Measurements from ENCODE around the gene CDKN2A.

Gene CDKN2A

GRCh38 chr9:21996438-21996837 is 2.2 kb upstream of the CDKN2A start:
- 0 out of 2 replicates have a peak overlapping the region, but pooled peaks have one; percentile 64 for H2AFZ ChIP-seq (ENCODE audit: low read depth, low read length)
- no peaks in the 10 kb centered on the region for H3K9me3 ChIP-seq (ENCODE audit: insufficient read depth, low read length, severe bottlenecking)
- TF ChIP-seq EZH2 (IDR thresholded peaks at IDR 0.05; ENCODE audit: borderline replicate concordance, low read depth, low read length, severe bottlenecking) (no peak), CTCF (IDR thresholded peaks at IDR 0.05; ENCODE audit: borderline replicate concordance, extremely low read depth, low read length, poor library complexity, severe bottlenecking) (no peak)
- H3K27ac ChIP-seq (ENCODE audit: low read length), result peak overlapping the region; percentile 99
- peaks cover 97% of the 10 kb centered on the region for H3K79me2 ChIP-seq (ENCODE audit: insufficient read depth, low read length)
- ATAC-seq (ENCODE audit: insufficient read depth, low read depth), result peak; percentile 20; the same call in 2 of the 3 replicates
- peak overlapping the region; percentile 53 to 71; a peak in 3 of 4 replicates for H3K4me3 ChIP-seq (ENCODE audit: low read depth in 1 of 2, low read length in 2 of 2)
- H3K36me3 ChIP-seq (ENCODE audit: insufficient read depth, low read length), result peaks cover 30% of the 10 kb centered on the region
- peak overlapping the region; percentile 66 for H3K4me2 ChIP-seq (ENCODE audit: insufficient read depth, low read length)
- peak overlapping the region; percentile 97 for H3K9ac ChIP-seq (ENCODE audit: low read depth, low read length)
- peaks cover 57% of the 10 kb centered on the region for H3K4me1 ChIP-seq (ENCODE audit: insufficient read depth, low read length)
- peak; percentile 71 for DNase-seq
- peaks cover 16% of the 10 kb centered on the region; the same call in 1 of the 2 replicates for H4K20me1 ChIP-seq (ENCODE audit: insufficient read depth, low read length)
- no peaks in the 10 kb centered on the region for H3K27me3 ChIP-seq (ENCODE audit: insufficient read depth, low read length, poor library complexity)

GRCh38 chr9:21995666-21996398 is 1.6 kb upstream of the CDKN2A start:
- H3K9me3 ChIP-seq (ENCODE audit: insufficient read depth, low read length, severe bottlenecking), result no peaks in the 10 kb centered on the region
- peak overlapping the region; percentile 66 for H3K4me2 ChIP-seq (ENCODE audit: insufficient read depth, low read length)
- peak overlapping the region; percentile 97 for H3K9ac ChIP-seq (ENCODE audit: low read depth, low read length)
- H2AFZ ChIP-seq (ENCODE audit: low read depth, low read length), result peak overlapping the region; percentile 64
- peaks cover 16% of the 10 kb centered on the region; the same call in 1 of the 2 replicates for H4K20me1 ChIP-seq (ENCODE audit: insufficient read depth, low read length)
- H3K4me3 ChIP-seq (ENCODE audit: low read depth in 1 of 2, low read length in 2 of 2), result peak overlapping the region; percentile 53 to 71
- TF ChIP-seq EZH2 (IDR thresholded peaks at IDR 0.05; ENCODE audit: borderline replicate concordance, low read depth, low read length, severe bottlenecking), result no peak
- TF ChIP-seq CTCF (IDR thresholded peaks at IDR 0.05; ENCODE audit: borderline replicate concordance, extremely low read depth, low read length, poor library complexity, severe bottlenecking), result no peak
- H3K36me3 ChIP-seq (ENCODE audit: insufficient read depth, low read length), result peaks cover 30% of the 10 kb centered on the region
- peak overlapping the region; percentile 99 for H3K27ac ChIP-seq (ENCODE audit: low read length)
- peaks cover 97% of the 10 kb centered on the region for H3K79me2 ChIP-seq (ENCODE audit: insufficient read depth, low read length)
- peak; percentile 61 for DNase-seq
- H3K27me3 ChIP-seq (ENCODE audit: insufficient read depth, low read length, poor library complexity), result no peaks in the 10 kb centered on the region
- no peak for ATAC-seq (ENCODE audit: insufficient read depth, low read depth)
- peaks cover 57% of the 10 kb centered on the region for H3K4me1 ChIP-seq (ENCODE audit: insufficient read depth, low read length)

- H3K4me3 ChIP-seq (ENCODE audit: low read depth in 1 of 2, low read length in 2 of 2), result peak overlapping the region; percentile 53 to 71
- DNase-seq, result peak; percentile 90
- peaks cover 36% of the 10 kb centered on the region for H3K36me3 ChIP-seq (ENCODE audit: insufficient read depth, low read length)
- peaks cover 18% of the 10 kb centered on the region; the same call in 1 of the 2 replicates for H4K20me1 ChIP-seq (ENCODE audit: insufficient read depth, low read length)
- no peaks in the 10 kb centered on the region for H3K27me3 ChIP-seq (ENCODE audit: insufficient read depth, low read length, poor library complexity)
- peak; percentile 60 for ATAC-seq (ENCODE audit: insufficient read depth, low read depth)
- H3K4me2 ChIP-seq (ENCODE audit: insufficient read depth, low read length), result peak overlapping the region; percentile 66
- TF ChIP-seq EZH2 (IDR thresholded peaks at IDR 0.05; ENCODE audit: borderline replicate concordance, low read depth, low read length, severe bottlenecking), result no peak
- TF ChIP-seq CTCF (IDR thresholded peaks at IDR 0.05; ENCODE audit: borderline replicate concordance, extremely low read depth, low read length, poor library complexity, severe bottlenecking), result no peak
- peak overlapping the region; percentile 99 for H3K27ac ChIP-seq (ENCODE audit: low read length)
- peaks cover 97% of the 10 kb centered on the region for H3K79me2 ChIP-seq (ENCODE audit: insufficient read depth, low read length)
- H3K9me3 ChIP-seq (ENCODE audit: insufficient read depth, low read length, severe bottlenecking), result no peaks in the 10 kb centered on the region
- H3K4me1 ChIP-seq (ENCODE audit: insufficient read depth, low read length), result peaks cover 57% of the 10 kb centered on the region
- H3K9ac ChIP-seq (ENCODE audit: low read depth, low read length), result peak overlapping the region; percentile 97
- H2AFZ ChIP-seq (ENCODE audit: low read depth, low read length), result peak overlapping the region; percentile 64
Measured at GRCh38 chr9:21995006-21995665, 944 bp upstream of the CDKN2A start.

Measured in DND-41 (cell line).